NCI-H524 treated with DMSO at 0.1 percent for 48 hours (cell line): ENCODE data around the gene EHD3.
A peak's percentile ranks its signal among the peaks of the same experiment; 100 is the strongest.
"Not testable (repeated sequence)": the region's sequence is repeated elsewhere in the genome, so short reads cannot be mapped to it uniquely, and the experiment has no call there.

Experiments
- DNase-seq: peaks from one replicate; lab custom pipeline; 2025; lab: John Stamatoyannopoulos, UW

Gene EHD3

GRCh38 chr2:31256611-31257382 lies 22.8 kb downstream of the EHD3 start:
- no peak for DNase-seq

DNA sequence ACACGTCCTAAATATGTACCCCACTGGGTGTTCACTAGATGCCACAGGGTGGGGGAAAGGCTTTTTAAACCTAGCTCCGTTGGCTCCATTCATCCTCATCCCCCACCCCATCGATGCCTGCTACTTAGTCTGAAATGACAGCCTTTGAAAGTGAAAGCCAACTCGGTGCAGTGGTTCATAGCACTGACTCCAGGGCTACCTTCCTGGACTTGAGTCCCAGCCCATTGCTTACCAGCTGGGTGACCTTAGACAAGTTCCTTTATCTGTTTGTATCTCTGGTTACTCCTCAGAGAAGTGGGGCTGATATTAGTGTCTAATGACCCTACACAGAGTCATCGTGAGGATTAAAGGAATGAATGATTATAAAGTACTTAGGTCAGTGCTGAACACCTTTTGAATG lies 24.4 kb downstream of the EHD3 start:
- no peak for DNase-seq

DNA sequence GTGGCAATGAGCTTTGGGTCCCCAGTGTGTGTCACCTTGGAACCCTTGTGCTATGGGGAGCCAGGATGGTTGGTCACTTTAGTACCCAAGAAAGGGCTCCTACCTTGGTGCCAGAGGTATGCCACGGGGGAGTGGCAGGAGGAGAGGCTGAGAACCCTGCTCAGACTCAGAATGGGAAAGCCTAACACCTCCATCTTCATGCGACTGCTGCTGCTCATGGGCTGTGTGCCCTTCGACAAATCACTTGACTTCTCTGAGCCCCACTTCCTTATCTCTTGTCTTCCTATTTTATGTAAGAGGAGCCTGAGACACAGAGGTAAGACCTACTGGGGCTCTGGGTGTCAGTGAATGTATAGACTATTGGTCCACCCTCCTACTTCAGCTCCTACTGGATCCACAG lies 25.1 kb downstream of the EHD3 start:
- DNase-seq: no peak

DNA sequence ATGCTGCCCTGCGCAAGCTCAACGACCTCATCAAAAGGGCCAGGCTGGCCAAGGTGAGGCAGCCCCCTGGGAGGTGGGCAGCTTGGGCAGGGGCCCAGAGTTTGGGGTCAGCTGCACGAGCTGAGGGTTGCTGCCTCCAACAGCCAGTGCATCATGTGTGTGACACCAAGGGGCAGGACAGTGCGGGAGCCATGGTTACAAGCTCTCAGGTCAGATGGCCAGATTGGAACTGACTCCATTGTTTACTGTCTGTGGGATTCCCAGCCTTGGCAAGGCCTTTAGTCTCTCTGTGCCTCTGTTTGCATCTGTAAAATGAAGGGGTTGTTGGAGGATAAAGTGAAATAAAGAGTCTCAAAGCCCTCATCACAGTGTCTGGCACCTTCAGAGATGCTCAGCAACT lies 26.9 kb downstream of the EHD3 start:
- DNase-seq: no peak

- no peak for DNase-seq
Measured at GRCh38 chr2:31263636-31264190, 29.8 kb downstream of the EHD3 start.

DNA sequence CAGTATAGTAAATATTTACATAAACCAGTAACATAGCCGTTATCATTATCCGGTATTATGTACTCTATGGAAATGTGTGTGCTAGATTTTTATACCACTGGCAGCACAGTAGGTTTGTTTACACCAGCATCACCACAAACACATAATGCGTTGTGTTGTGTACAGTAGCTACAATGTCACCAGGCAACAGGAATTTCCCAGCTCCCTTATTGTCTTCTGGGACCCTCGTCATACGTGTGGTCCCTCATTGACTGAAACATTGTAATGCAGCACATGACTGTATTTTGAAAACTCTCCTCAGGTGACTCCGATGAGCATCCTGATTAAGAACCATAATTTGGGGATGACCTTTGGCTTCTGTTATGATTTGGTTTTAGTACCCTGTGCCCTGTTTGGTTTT lies 31.3 kb downstream of the EHD3 start:
- no peak for DNase-seq

GRCh38 chr2:31266804-31267203 lies 32.9 kb downstream of the EHD3 start:
- peak; percentile 89 for DNase-seq

GRCh38 chr2:31267437-31268120 lies 33.6 kb downstream of the EHD3 start:
- peak; percentile 69 for DNase-seq

GRCh38 chr2:31268344-31268743 lies 34.4 kb downstream of the EHD3 start:
- DNase-seq: no peak

DNA sequence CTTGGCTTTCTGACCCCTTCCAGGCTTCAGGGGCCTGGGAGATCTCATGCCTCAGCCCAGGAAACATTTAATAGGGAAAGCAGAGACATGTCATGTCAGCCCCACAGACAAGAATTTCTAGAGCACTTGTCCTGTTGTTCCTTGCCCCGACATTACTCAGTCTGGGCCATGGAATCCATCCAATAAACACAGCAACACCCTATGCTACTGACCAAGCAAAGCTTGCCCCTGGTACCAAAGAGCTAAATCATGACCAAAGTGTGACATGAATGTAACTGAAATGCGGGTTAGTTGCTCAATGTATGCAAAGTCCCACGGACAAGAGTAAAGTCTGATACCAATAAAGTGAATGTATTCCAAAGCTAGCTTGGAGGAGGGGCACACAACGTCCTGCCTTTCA lies 35.1 kb downstream of the EHD3 start:
- DNase-seq: no peak

DNA sequence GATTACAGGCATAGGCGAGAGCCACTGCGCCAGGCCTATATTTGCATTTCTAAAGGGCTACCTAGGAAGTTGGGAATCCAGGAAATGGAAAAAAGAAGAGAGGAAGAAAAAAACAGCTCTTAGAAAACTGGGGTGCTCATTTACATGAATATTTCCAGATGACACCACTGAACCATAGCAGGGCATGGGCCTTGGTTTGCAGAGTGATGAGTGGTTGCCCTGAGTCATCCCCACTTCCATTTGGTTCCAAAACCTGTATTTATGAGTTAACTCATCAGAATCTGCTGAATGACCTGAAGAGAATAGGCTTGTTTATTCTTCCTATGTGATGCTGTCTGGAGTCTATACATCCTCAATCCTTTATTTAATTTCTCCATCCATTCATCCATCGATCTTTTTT lies 36.2 kb downstream of the EHD3 start:
- no peak for DNase-seq

- DNase-seq: no peak
Measured at GRCh38 chr2:31270822-31271231, 36.9 kb downstream of the EHD3 start.

- DNase-seq: no peak
Measured at GRCh38 chr2:31271851-31272267, 37.9 kb downstream of the EHD3 start.

- peak; percentile 96 for DNase-seq
Measured at GRCh38 chr2:31274401-31275075, 40.6 kb downstream of the EHD3 start.

DNA sequence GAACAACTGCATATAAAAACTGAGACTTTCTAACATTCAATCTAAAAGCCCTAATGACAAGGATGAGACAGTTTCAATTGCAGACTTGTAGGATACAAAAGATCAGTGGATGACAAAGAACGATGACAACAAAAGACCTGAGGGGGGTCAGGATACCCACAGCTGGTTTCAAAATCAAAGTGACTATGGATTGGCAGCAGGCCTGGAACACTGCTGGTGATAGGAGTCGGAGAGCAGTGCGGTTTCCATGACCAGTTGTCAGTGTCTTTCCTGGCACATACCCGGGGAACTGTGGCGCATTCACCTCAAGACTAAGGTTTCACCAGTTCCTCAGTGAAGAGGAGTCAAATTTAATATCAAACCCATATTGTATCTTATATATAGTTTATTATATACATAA lies 42.0 kb downstream of the EHD3 start:
- DNase-seq: no peak

DNA sequence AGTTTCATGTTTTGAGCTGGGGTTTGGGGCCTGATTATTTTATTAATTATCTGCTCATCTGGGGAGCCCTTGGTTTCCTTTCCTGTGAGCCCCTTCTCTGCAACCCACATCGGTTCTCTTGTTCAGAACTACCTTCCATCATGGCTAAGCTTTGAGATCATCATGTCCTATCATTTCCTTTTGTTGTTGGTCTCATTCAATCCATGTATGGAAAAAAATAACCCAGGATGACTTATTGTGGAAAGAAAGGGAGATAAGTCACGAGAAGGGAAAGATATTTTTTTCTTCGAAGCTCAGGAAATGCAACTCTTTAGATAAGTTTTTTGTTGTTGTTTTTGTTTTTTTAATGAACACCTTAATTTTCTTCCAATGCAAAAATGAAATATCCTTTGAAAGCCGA lies 43.7 kb downstream of the EHD3 start:
- no peak for DNase-seq

- no peak for DNase-seq
Measured at GRCh38 chr2:31282634-31283033, 48.7 kb downstream of the EHD3 start.

GRCh38 chr2:31283193-31283919 lies 49.4 kb downstream of the EHD3 start:
- not testable (repeated sequence) for DNase-seq

DNA sequence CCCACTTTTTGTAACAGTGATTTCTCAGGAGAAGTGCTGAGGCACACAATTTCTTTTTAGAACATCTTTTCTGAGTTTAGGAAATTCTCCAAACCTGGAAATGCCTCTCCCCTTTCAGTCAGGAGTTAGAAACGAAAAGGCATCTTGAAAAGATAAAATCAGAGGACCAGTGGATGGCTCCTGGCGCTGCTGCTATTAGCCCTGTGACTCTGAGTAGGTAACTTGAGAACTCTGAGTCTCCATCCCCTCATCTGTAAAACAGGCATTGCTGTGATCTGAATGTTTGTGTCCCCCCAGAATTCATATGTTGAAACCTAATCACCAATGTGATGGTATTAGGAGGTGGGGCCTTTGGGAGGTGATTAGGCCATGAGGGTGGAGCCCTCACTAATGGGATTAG lies 50.2 kb downstream of the EHD3 start:
- DNase-seq: no peak

DNA sequence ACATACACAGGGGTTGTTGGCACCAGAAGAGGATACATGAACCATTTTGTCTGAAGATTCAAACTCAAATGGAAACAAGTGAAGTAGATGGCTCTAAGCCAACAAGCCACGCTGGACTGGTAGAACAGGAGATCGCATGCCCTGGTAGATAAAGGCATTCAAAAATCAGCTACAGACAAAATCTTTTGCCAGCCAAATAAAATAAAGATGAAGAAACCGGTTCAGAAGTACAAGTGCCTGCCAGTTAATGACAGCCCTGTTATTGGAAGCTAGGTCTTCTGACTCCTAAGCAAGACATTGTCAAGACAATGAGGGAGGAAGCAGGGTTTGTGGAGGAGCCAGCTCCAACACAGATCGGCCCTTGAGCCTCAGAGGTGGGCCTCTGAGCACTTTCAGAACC lies 52.3 kb downstream of the EHD3 start:
- DNase-seq: no peak

DNA sequence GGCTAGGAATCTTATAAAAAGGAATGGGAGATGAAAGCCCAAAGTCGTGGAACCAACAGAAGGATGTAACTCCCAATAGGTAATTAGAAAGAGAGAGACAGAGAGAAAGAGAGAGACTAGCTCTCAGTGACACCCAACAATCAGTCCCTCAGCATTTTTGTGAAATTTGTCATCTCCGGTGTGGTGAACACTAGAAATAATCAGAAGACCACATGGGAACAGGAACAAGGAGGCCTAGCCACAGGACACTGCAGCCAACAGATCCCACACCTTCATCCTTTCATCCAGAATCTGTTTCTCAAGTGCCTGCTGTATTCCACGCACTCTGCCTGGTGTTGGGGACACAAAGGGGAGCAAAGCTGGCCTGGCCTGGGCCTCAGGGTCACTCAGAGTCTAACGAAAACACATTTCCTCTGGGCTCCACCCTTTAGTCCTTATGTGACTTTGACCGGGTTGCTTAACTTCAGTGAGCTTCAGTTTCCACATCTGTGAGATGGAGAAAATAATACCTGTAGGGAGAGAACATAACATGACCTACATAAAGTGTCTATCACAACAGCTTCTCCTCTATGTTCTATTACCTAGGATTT lies 53.1 kb downstream of the EHD3 start:
- DNase-seq: no peak

DNA sequence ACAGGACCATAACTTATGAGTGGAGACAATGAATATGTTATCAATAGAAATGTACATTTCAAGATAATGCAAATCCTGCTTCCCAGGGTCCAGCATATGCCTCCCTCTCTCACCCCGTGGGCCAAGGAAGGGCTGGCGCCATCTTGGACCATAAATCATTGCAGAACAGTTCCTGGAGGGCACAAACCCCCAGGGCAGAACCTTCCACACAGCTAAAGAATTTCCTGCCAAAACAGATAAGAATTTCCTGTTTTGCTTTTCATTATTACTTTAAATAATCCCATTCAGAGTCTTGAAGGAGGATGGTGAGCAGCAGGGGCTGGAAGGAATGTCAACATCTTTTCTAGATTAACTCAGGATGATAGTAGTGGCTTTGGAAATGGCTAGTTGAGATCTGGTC lies 53.7 kb downstream of the EHD3 start:
- DNase-seq: no peak
